GM23338 (cell line): ENCODE measurements around the gene RSPH1. TPM values are rescaled to one million over a fixed set of nuclear protein-coding genes. Genes with fewer than 3 reads are reported as not detected.

Experiments used
- ATAC-seq: fragments of 200-7000 bp; cut with Tn5 transposase; 3 replicates; pipeline ENCODE4 v1.9.1; 2020
- DNase-seq: peaks from one replicate; pipeline ENCODE4 v3.0.0-alpha.2; 2015; ENCODE audit warnings: low spot score
- H2AFZ ChIP-seq: fragments of 200-600 bp; sonication (generic); 2 replicates; pipeline ENCODE4 v1.8.0; 2016; ENCODE audit warnings: antibody characterized with exemption, mild to moderate bottlenecking, moderate library complexity
- H3F3A ChIP-seq: fragments of 200-600 bp; sonication (generic); replicated peaks from 2 replicates; pipeline ENCODE4 v1.8.0; 2017; ENCODE audit warnings: antibody characterized with exemption, mixed run types, low read depth
- H3K27ac ChIP-seq: fragments of 200-600 bp; sonication (generic); 2 replicates; pipeline ENCODE4 v1.6.1; 2016; ENCODE audit warnings: low read depth
- H3K27me3 ChIP-seq: fragments of 200-600 bp; sonication (generic); 2 replicates; pipeline ENCODE4 v1.8.0; 2016; ENCODE audit warnings: mild to moderate bottlenecking, mixed run types, moderate library complexity; ENCODE audit not compliant: insufficient read depth
- H3K36me3 ChIP-seq: fragments of 200-600 bp; sonication (generic); 2 replicates; pipeline ENCODE4 v1.8.0; 2016; ENCODE audit warnings: mild to moderate bottlenecking; ENCODE audit not compliant: insufficient read depth
- H3K4me1 ChIP-seq: fragments of 200-600 bp; sonication (generic); 2 replicates; pipeline ENCODE4 v1.8.0; 2016; ENCODE audit warnings: mild to moderate bottlenecking, moderate library complexity; ENCODE audit not compliant: insufficient read depth
- H3K4me2 ChIP-seq: fragments of 200-600 bp; sonication (generic); 2 replicates; pipeline ENCODE4 v1.7.1; 2017; ENCODE audit warnings: mixed run types
- H3K4me3 ChIP-seq: fragments of 200-600 bp; sonication (generic); 2 replicates; pipeline ENCODE4 v1.6.1; 2016; ENCODE audit warnings: mixed run types
- H3K79me2 ChIP-seq: fragments of 200-600 bp; sonication (generic); replicated peaks from 2 replicates; pipeline ENCODE4 v1.8.0; 2017; ENCODE audit warnings: mild to moderate bottlenecking; ENCODE audit not compliant: insufficient read depth
- H3K9me2 ChIP-seq: fragments of 200-600 bp; sonication (generic); 2 replicates; pipeline ENCODE4 v1.8.0; 2017; ENCODE audit not compliant: insufficient read depth
- H4K20me1 ChIP-seq: fragments of 200-600 bp; sonication (generic); replicated peaks from 2 replicates; pipeline ENCODE4 v1.8.0; 2017; ENCODE audit warnings: mild to moderate bottlenecking; ENCODE audit not compliant: insufficient read depth
- H3K27ac Mint-ChIP-seq: 2 replicates; pipeline ENCODE4 v1.8.0; 2020; ENCODE audit warnings: inconsistent platforms, mild to moderate bottlenecking, moderate library complexity, mixed read lengths
- H3K27me3 Mint-ChIP-seq: 3 replicates; pipeline ENCODE4 v1.8.0; 2022; ENCODE audit warnings: low read depth, mild to moderate bottlenecking, moderate library complexity, mixed read lengths, inconsistent platforms; ENCODE audit not compliant: insufficient read depth, poor library complexity
- H3K36me3 Mint-ChIP-seq: 3 replicates; pipeline ENCODE4 v1.8.0; 2021; ENCODE audit warnings: low read depth, mild to moderate bottlenecking, inconsistent platforms, moderate library complexity, mixed read lengths
- H3K4me1 Mint-ChIP-seq: 3 replicates; pipeline ENCODE4 v1.8.0; 2020; ENCODE audit warnings: mild to moderate bottlenecking, inconsistent platforms, mixed read lengths
- H3K4me3 Mint-ChIP-seq: 3 replicates; pipeline ENCODE4 v1.8.0; 2021; ENCODE audit warnings: moderate library complexity, mild to moderate bottlenecking, inconsistent platforms, mixed read lengths
- H3K9me3 Mint-ChIP-seq: 3 replicates; pipeline ENCODE4 v1.8.0; 2020; ENCODE audit warnings: moderate library complexity, mild to moderate bottlenecking, inconsistent platforms, mixed read lengths
- CREB1 ChIP-seq: fragments of 250-450 bp; sonication (Bioruptor Pico); IDR thresholded peaks from 2 replicates; pipeline ENCODE4 v1.5.0; 2020; ENCODE audit warnings: low read depth, mild to moderate bottlenecking, moderate library complexity
- EZH2 ChIP-seq: fragments of 200-600 bp; sonication (generic); IDR thresholded peaks from one replicate; pipeline ENCODE4 v1.8.0; 2017; ENCODE audit warnings: antibody characterized with exemption, mild to moderate bottlenecking, low read depth; ENCODE audit not compliant: unreplicated experiment
- EZH2phosphoT487 ChIP-seq: fragments of 200-600 bp; sonication (generic); IDR thresholded peaks from one replicate; pipeline ENCODE4 v1.8.1; 2018; ENCODE audit warnings: antibody characterized with exemption; ENCODE audit not compliant: unreplicated experiment
- JUNB ChIP-seq: IDR thresholded peaks from one replicate; pipeline ENCODE4 v1.6.1; 2016; ENCODE audit warnings: antibody characterized with exemption; ENCODE audit not compliant: unreplicated experiment
- NANOG ChIP-seq: IDR thresholded peaks from 2 replicates; pipeline ENCODE4 v1.6.1; 2016; ENCODE audit warnings: antibody characterized with exemption, borderline replicate concordance
- POLR2AphosphoS5 ChIP-seq: IDR thresholded peaks from 2 replicates; pipeline ENCODE4 v1.6.1; 2016; ENCODE audit warnings: antibody characterized with exemption, low read depth
- STAT1 ChIP-seq: IDR thresholded peaks from one replicate; pipeline ENCODE4 v1.6.1; 2016; ENCODE audit warnings: antibody characterized with exemption; ENCODE audit not compliant: unreplicated experiment
- ZNF114 ChIP-seq: fragments of 250-450 bp; sonication (Bioruptor Pico); IDR thresholded peaks from 2 replicates; pipeline ENCODE4 v1.5.0; 2020; ENCODE audit warnings: mild to moderate bottlenecking, moderate library complexity
- ZNF331 ChIP-seq: fragments of 250-450 bp; sonication (Bioruptor Pico); IDR thresholded peaks from 2 replicates; pipeline ENCODE4 v1.5.0; 2020; ENCODE audit warnings: low read depth, mild to moderate bottlenecking, moderate library complexity
- polyA plus RNA-seq: library from polyadenylated mRNA; unstranded; fragments of >200 nt; fragmentation: Nextera tagmentation; extraction: Ambion mirVana; gene quantifications from 2 replicates; pipeline ENCODE4 v1.2.1, GENCODE V29; 2016
- total RNA-seq: library from RNA; depleted of rRNA; stranded (reverse); fragments of >200 nt; shearing (Covaris generic); gene quantifications from 2 replicates; pipeline ENCODE4 v1.2.3, GENCODE V29; 2014
- TF ChIP-seq, protein P1 (sequence below): fragments of 250-450 bp; sonication (Bioruptor Pico); IDR thresholded peaks from 2 replicates; pipeline ENCODE4 v1.5.0; 2020; ENCODE audit warnings: mild to moderate bottlenecking, moderate library complexity
- TF ChIP-seq, protein P2 (sequence below): IDR thresholded peaks from 2 replicates; pipeline ENCODE4 v1.6.1; 2016; ENCODE audit warnings: antibody characterized with exemption
- TF ChIP-seq, protein P3 (sequence below): IDR thresholded peaks from one replicate; pipeline ENCODE4 v1.6.1; 2018; ENCODE audit warnings: antibody characterized with exemption; ENCODE audit not compliant: unreplicated experiment
- TF ChIP-seq, protein P4 (sequence below), 2 experiments: fragments of 200-600 bp in 1 of 2; sonication (generic) in 1 of 2; conservative IDR thresholded peaks; 2 replicates each; pipeline versions ENCODE4 v1.5.1 to v1.6.1; 2016 to 2017; ENCODE audit warnings: antibody characterized with exemption in 2 of 2, low read depth in 2 of 2, mild to moderate bottlenecking in 2 of 2, moderate library complexity in 1 of 2

The RSPH1 gene
- total and polyA plus RNA-seq, 2 experiments from 2014 or later: 0.23 TPM; not detected in 1

DNA sequence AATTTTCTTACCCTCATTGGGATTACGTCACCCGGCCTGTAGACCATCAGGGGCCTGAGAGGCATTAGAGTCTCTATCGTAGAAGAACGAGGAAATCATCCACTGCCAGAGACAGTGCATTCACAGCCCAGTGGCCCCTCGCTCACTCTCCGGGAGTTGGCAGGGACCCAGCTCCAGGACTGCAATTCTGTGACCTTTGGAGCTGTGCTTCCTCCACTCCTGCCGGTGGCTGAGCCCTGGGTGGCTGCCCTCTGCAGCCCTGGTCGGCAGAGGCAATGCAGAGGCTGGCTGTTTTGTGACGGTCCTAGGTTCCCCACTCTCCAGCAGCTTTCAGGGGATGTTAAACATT, 30.3 kb upstream of the RSPH1 start:
- Mint-ChIP-seq H3K4me1 (peaks cover 50% of the 10 kb centered on the region), H3K27ac (no peak overlapping the region), H3K36me3 (peaks cover 31% of the 10 kb centered on the region), H3K4me3 (no peak overlapping the region), H3K27me3 (peaks cover 20% of the 10 kb centered on the region), H3K9me3 (no peaks in the 10 kb centered on the region)
- Histone ChIP-seq H3K79me2 (peaks cover 20% of the 10 kb centered on the region), H3K9me2 (no peaks in the 10 kb centered on the region), H3K4me3 (no peak overlapping the region), H3K36me3 (peaks cover 6% of the 10 kb centered on the region; the same call in 1 of the 2 replicates), H3F3A (peaks cover 4% of the 10 kb centered on the region), H4K20me1 (peaks cover 6% of the 10 kb centered on the region), H3K27me3 (no peaks in the 10 kb centered on the region), H3K4me1 (peaks cover 25% of the 10 kb centered on the region), H3K27ac (no peak overlapping the region; the same call in 1 of the 2 replicates), H2AFZ (no peak overlapping the region), H3K4me2 (no peak overlapping the region)
- DNase-seq (no peak), ATAC-seq (no peak)
- TF ChIP-seq CREB1 (CRISPR knock-in tag) (no peak), EZH2 (no peak), NANOG (no peak), EZH2phosphoT487 (no peak), STAT1 (no peak), ZNF114 (CRISPR knock-in tag) (no peak), POLR2AphosphoS5 (no peak), JUNB (no peak), ZNF331 (no peak)
- TF ChIP-seq, protein P1, sequence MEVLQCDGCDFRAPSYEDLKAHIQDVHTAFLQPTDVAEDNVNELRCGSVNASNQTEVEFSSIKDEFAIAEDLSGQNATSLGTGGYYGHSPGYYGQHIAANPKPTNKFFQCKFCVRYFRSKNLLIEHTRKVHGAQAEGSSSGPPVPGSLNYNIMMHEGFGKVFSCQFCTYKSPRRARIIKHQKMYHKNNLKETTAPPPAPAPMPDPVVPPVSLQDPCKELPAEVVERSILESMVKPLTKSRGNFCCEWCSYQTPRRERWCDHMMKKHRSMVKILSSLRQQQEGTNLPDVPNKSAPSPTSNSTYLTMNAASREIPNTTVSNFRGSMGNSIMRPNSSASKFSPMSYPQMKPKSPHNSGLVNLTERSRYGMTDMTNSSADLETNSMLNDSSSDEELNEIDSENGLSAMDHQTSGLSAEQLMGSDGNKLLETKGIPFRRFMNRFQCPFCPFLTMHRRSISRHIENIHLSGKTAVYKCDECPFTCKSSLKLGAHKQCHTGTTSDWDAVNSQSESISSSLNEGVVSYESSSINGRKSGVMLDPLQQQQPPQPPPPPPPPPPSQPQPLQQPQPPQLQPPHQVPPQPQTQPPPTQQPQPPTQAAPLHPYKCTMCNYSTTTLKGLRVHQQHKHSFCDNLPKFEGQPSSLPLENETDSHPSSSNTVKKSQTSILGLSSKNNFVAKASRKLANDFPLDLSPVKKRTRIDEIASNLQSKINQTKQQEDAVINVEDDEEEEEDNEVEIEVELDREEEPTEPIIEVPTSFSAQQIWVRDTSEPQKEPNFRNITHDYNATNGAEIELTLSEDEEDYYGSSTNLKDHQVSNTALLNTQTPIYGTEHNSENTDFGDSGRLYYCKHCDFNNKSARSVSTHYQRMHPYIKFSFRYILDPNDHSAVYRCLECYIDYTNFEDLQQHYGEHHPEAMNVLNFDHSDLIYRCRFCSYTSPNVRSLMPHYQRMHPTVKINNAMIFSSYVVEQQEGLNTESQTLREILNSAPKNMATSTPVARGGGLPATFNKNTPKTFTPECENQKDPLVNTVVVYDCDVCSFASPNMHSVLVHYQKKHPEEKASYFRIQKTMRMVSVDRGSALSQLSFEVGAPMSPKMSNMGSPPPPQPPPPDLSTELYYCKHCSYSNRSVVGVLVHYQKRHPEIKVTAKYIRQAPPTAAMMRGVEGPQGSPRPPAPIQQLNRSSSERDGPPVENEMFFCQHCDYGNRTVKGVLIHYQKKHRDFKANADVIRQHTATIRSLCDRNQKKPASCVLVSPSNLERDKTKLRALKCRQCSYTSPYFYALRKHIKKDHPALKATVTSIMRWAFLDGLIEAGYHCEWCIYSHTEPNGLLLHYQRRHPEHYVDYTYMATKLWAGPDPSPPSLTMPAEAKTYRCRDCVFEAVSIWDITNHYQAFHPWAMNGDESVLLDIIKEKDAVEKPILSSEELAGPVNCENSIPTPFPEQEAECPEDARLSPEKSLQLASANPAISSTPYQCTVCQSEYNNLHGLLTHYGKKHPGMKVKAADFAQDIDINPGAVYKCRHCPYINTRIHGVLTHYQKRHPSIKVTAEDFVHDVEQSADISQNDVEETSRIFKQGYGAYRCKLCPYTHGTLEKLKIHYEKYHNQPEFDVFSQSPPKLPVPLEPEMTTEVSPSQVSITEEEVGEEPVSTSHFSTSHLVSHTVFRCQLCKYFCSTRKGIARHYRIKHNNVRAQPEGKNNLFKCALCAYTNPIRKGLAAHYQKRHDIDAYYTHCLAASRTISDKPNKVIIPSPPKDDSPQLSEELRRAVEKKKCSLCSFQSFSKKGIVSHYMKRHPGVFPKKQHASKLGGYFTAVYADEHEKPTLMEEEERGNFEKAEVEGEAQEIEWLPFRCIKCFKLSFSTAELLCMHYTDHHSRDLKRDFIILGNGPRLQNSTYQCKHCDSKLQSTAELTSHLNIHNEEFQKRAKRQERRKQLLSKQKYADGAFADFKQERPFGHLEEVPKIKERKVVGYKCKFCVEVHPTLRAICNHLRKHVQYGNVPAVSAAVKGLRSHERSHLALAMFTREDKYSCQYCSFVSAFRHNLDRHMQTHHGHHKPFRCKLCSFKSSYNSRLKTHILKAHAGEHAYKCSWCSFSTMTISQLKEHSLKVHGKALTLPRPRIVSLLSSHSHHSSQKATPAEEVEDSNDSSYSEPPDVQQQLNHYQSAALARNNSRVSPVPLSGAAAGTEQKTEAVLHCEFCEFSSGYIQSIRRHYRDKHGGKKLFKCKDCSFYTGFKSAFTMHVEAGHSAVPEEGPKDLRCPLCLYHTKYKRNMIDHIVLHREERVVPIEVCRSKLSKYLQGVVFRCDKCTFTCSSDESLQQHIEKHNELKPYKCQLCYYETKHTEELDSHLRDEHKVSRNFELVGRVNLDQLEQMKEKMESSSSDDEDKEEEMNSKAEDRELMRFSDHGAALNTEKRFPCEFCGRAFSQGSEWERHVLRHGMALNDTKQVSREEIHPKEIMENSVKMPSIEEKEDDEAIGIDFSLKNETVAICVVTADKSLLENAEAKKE (CRISPR knock-in tag): no peak
- TF ChIP-seq, protein P2, sequence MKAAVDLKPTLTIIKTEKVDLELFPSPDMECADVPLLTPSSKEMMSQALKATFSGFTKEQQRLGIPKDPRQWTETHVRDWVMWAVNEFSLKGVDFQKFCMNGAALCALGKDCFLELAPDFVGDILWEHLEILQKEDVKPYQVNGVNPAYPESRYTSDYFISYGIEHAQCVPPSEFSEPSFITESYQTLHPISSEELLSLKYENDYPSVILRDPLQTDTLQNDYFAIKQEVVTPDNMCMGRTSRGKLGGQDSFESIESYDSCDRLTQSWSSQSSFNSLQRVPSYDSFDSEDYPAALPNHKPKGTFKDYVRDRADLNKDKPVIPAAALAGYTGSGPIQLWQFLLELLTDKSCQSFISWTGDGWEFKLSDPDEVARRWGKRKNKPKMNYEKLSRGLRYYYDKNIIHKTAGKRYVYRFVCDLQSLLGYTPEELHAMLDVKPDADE: no peak
- TF ChIP-seq, protein P3, sequence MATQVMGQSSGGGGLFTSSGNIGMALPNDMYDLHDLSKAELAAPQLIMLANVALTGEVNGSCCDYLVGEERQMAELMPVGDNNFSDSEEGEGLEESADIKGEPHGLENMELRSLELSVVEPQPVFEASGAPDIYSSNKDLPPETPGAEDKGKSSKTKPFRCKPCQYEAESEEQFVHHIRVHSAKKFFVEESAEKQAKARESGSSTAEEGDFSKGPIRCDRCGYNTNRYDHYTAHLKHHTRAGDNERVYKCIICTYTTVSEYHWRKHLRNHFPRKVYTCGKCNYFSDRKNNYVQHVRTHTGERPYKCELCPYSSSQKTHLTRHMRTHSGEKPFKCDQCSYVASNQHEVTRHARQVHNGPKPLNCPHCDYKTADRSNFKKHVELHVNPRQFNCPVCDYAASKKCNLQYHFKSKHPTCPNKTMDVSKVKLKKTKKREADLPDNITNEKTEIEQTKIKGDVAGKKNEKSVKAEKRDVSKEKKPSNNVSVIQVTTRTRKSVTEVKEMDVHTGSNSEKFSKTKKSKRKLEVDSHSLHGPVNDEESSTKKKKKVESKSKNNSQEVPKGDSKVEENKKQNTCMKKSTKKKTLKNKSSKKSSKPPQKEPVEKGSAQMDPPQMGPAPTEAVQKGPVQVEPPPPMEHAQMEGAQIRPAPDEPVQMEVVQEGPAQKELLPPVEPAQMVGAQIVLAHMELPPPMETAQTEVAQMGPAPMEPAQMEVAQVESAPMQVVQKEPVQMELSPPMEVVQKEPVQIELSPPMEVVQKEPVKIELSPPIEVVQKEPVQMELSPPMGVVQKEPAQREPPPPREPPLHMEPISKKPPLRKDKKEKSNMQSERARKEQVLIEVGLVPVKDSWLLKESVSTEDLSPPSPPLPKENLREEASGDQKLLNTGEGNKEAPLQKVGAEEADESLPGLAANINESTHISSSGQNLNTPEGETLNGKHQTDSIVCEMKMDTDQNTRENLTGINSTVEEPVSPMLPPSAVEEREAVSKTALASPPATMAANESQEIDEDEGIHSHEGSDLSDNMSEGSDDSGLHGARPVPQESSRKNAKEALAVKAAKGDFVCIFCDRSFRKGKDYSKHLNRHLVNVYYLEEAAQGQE: no peak
- TF ChIP-seq, protein P4, sequence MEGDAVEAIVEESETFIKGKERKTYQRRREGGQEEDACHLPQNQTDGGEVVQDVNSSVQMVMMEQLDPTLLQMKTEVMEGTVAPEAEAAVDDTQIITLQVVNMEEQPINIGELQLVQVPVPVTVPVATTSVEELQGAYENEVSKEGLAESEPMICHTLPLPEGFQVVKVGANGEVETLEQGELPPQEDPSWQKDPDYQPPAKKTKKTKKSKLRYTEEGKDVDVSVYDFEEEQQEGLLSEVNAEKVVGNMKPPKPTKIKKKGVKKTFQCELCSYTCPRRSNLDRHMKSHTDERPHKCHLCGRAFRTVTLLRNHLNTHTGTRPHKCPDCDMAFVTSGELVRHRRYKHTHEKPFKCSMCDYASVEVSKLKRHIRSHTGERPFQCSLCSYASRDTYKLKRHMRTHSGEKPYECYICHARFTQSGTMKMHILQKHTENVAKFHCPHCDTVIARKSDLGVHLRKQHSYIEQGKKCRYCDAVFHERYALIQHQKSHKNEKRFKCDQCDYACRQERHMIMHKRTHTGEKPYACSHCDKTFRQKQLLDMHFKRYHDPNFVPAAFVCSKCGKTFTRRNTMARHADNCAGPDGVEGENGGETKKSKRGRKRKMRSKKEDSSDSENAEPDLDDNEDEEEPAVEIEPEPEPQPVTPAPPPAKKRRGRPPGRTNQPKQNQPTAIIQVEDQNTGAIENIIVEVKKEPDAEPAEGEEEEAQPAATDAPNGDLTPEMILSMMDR (conservative IDR thresholded peaks at IDR 0.05; ENCODE audit: low read depth in 2 of 2): no peak
